GM12892 (cell line): ENCODE measurements around the gene SHB.

Experiments used
- POLR2A ChIP-seq: IDR thresholded peaks from 2 replicates; pipeline ENCODE4 v1.6.1; 2011; ENCODE audit warnings: low read depth, low read length, control low read depth
- TAF1 ChIP-seq: IDR thresholded peaks from 2 replicates; pipeline ENCODE4 v1.6.1; 2011; ENCODE audit warnings: low read depth, mild to moderate bottlenecking, control low read depth, low read length, borderline replicate concordance

GRCh38 chr9:37931592-37931991, 137.4 kb downstream of the SHB start:
- TF ChIP-seq POLR2A (no peak), TAF1 (no peak)
